NCI-H748 treated with DMSO at 0.1 percent for 48 hours (cell line): ENCODE results near the gene MYL5.
"Not testable (repeated sequence)": the region's sequence is repeated elsewhere in the genome, so short reads cannot be mapped to it uniquely, and the experiment has no call there.

Experiments
- DNase-seq: peaks from one replicate; lab custom pipeline; 2025; lab: John Stamatoyannopoulos, UW

Gene MYL5

GRCh38 chr4:636628-637159, 37.6 kb upstream of the MYL5 start:
- DNase-seq: no peak

- no peak for DNase-seq
These were observed 36.6 kb upstream of the MYL5 start for GRCh38 chr4:637536-638280.

GRCh38 chr4:642366-642765, 32.0 kb upstream of the MYL5 start:
- not testable (repeated sequence) for DNase-seq

DNA sequence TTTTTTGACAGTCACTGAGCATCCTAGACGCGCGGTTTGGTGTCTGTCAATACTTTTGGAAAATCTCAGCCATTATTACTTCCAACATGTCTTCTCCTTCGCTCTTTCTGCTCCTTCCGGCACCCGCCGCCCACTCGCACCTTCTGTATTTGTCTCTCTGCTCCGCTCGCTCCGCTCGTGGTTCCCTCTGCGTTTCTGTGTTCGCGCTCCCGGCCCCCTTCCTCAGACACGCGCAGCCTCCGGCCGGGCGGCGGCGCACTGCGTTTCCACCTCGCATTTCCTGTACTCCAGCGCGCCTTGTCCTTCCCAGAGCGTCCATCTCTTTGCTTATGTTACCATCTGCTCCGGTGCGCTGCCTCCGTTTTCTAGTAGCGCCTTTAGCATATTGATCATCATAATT, 27.9 kb upstream of the MYL5 start:
- no peak for DNase-seq

DNA sequence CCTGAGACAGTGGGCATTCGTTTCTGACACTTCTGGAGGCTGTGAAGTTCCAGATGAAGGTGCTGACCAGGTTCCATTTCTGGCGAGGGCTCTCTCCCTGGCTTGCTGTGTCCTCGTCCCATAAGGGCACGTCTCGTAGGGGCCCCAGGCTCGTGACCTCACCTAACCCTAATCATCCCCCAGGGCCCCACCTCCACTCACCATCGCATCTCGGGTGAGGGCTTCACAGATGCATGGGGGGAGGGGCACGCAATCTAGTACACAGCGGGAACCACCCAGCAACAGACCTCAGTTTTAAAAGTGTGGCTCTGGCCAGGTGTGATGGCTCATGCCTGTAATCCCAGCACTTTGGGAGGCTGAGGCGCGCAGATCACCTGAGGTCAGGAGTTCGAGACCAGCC, 26.9 kb upstream of the MYL5 start:
- DNase-seq: no peak

DNA sequence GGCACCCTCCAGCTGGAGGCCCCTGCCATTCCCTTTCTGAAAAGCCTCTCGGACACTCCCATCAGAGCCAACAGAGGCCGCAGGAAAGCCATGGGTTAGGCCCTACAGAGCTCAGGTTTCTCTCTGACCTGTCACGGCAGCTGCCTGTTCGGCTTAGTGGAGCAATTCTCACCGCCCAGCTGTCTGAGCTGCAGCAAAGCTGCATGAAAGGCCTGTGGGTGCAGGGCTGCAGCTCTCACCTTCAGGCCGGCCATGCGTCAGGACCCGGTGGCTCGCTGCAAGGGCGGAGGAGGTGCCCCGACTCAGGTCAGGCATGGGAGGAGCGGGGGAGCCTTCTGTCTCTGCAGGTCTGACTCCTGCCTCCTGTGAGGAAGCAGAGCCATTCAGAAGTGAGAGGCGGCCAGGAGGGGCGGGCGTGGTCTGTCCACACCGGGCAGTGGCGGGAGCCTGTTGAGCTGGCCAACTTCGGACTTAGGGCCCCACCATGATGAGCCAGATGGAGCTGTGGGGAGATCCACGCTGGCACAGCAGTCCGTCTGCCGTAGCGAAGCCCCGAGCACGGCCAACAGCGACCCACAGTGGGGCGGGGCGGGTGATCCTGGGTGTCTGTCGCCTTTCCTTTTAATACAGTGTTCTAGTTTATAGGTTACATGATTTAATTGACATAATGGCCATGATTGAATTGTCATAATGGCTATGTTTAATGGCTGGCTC, 25.6 kb upstream of the MYL5 start:
- no peak for DNase-seq

DNA sequence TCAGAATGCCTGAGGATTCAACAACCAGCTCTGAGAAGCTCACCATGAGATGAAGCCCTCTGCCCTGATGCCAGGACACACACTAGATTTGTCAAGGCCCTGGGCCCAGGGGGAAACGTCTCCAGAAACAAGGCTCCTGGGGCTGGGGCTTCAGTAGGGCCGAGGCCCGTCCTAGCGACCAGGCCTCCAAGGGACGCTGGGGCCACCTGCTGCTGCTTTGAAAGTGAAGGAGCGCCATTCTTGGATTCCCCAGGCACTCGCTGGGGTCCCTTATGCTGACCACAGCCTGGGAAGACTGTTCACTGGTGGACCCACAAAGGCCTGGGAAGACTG, 25.1 kb upstream of the MYL5 start:
- DNase-seq: no peak

DNA sequence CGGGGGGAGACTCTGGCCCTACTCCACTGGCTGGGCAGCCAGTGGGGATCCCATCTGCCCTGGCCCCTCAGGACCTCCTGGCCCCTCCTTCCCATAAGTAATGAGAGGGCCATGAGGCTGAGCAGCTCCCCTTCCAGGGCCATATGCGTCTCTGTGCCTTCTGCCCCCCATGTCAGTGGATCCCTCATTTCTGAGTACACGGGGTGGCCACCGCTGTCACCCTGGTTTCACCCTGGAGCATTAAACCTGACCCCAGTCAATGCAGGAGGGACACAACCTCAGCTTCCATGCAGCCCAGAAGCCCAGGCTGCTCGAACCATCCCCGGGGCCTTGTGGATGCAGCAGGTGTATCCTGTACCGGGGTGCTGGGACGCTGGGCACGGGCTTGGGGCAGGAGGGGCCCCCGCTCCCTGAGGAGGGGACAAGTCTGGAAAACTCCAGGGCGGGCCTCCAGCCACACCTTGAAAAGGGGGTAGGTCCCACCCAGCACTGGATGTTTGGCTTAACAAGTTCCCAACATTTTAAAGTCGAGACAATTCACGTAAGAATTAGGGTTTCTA, 24.5 kb upstream of the MYL5 start:
- no peak for DNase-seq

- no peak for DNase-seq
These were observed 23.9 kb upstream of the MYL5 start for GRCh38 chr4:650461-650860.

- no peak for DNase-seq
These were observed 23.1 kb upstream of the MYL5 start for GRCh38 chr4:650951-651883.

GRCh38 chr4:651884-652642, 22.3 kb upstream of the MYL5 start:
- no peak for DNase-seq

DNA sequence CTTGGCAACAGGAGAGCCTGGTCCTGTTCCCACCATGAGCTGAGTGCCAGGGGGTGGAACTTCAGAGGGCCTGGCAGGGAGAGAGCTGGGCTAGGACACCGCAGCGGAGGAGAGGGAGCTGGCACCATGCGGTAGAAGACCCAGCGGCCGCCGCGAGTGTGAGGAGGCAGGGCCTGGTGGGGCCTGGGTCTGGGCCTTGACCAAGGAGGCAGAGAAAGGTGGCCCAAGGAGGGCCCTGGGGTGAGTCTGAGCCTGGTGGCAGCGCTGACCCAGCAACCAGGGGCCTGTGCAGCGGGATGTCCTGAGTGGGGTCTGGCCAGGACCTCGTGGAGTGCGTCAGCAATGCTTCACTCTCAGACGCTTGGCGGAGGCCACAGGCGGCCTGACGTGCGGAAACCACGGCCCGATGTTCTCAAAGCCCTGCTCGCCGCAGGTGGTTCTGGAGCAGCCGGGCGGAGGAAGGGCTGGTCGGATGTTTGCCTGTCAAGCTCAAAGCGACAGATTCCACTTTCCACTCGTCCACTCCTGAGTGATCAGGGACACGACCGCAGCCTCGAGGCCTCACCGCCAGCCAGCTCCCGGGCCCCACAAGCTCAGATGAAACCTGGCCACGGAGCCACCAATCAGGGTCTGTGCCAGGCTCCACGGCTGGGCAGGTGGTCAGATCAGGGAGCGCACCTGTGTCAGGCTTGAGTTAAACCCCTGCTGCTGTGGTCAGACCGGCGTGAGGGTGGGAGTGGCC, 21.1 kb upstream of the MYL5 start:
- no peak for DNase-seq

DNA sequence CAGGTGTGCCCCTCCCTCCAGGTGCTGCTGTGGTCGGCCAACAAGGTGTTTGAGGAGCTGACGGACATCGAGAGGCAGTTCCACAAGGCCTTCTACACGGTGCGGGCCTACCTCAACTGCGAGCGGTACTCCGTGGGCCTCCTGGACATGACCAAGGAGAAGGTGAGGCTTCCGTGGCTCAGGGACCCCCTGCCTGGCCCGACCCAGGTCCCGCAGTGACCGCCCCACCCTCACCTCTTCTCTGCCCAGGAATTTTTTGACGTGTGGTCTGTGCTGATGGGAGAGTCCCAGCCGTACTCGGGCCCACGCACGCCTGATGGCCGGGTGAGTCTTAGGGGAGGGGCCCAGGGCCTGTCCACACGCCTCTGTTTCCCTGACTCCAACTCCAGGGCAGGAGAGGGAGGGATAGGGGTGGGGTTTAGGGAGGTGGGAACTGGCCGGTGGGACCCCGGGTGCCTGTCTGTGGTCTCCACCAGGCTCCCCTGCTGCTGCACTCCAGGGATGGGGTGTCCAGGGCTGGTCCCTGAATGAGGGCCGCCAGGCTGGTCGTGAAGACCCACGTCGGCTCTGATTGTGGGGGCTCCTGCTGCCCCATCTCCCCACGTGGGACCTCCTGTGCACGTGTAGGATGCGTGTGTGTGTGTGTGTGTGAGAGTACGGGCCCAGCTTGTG, 20.4 kb upstream of the MYL5 start:
- DNase-seq: no peak

- DNase-seq: no peak
These were observed 19.9 kb upstream of the MYL5 start for GRCh38 chr4:654503-654845.

- no peak for DNase-seq
These were observed 19.4 kb upstream of the MYL5 start for GRCh38 chr4:654871-655463.

DNA sequence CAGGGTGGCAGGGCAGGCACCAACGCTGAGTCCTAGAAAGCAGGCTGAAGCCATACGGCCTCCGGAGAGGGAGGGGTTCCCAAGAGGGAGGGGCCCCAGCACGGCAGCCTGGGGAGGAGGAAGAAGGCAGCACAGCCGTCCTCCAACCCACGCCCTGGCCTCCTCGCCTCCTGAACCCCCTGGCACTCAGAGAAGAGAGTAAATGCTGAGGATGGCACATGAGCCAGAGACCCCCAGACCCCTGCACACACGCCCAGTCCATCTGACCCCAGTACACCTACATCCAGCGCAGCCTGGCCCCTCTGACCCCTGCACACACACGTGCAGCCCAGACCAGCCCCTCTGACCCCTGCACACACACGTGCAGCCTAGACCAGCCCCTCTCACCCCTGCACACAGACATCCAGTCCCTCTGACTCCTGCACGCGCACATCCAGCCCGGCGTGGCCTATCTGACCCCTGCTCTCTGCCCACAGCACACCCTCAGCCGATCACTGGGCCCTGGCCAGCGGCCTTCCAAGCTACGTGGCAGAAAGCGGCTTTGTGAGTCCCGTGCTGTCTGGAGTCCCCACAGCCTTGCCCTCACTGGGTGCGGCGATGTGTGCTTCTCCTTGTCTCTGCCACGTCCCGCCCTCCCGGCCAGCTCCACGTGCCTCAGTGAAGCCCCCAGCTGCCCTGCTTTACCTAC, 18.7 kb upstream of the MYL5 start:
- no peak for DNase-seq

DNA sequence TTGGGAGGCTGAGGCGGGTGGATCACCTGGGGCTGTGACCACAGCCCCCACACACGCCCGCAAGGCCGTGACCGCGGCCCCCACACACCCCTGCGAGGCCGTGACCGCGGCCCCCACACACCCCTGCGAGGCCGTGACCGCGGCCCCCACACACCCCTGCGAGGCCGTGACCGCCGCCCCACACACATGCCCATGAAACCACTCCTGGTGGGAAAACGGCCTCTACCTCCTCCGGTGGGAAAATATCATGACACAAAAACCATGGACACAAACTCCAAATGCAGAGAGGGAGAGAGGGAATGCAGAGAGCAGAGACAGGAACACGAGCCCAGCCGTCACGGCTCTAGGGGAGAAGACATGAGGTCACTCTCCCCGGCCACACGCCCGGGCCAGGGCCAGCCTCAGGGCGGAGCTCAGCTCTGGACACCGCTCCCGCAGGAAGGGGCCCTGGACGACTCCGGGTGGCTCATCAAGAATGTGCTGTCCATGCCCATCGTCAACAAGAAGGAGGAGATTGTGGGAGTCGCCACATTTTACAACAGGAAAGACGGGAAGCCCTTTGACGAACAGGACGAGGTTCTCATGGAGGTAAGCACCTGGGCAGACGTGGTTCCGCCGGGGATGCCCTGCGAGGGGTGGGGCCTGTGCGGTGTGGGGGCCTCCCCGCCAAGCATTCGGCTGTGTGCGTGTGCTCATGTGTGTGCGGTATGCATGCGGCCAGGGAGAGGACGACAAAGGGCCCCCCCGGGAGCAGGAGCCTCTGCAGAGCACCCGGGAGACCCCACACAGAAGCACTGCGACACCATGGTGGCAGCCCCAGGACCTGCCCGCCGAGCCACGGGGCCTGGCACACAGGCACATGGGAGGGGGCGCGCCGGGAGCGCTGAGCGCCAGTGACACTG, 17.7 kb upstream of the MYL5 start:
- no peak for DNase-seq

DNA sequence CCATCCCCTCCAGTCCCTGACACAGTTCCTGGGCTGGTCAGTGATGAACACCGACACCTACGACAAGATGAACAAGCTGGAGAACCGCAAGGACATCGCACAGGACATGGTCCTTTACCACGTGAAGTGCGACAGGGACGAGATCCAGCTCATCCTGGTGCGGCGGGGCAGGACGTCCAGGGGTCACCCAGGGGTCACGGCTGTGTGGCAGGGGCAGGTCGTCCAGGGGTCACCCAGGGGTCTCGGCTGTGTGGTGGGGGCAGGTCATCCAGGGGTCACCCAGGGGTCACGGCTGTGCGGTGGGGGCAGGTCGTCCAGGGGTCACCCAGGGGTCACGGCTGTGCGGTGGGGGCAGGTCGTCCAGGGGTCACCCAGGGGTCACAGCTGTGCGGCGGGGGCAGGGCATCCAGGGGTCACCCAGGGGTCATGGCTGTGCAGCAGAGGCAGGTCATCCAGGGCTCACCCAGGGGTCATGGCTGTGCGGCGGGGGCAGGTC, 17.0 kb upstream of the MYL5 start:
- no peak for DNase-seq
